Naive B cell (primary cell): ENCODE measurements around the gene NCAPD3. TPM values are rescaled to one million over a fixed set of nuclear protein-coding genes. Genes with fewer than 3 reads are reported as not detected.
"Not testable (repeated sequence)": the region's sequence is repeated elsewhere in the genome, so short reads cannot be mapped to it uniquely, and the experiment has no call there.

ENCODE experiments used
- ATAC-seq, 2 donors: fragments of 150-1000 bp; cut with Tn5 transposase; 2 replicates each; pipeline ENCODE4 v1.10.0; 2021; ENCODE audit warnings: low read depth in 2 of 2, mild to moderate bottlenecking in 2 of 2, moderate library complexity in 2 of 2
- DNase-seq: peaks from one replicate; pipeline ENCODE4 v3.0.0; 2022
- H3K27ac Mint-ChIP-seq, 6 donors: one replicate each; pipeline ENCODE4 v1.8.0; 2020 to 2022; ENCODE audit warnings: mild to moderate bottlenecking in 6 of 6, mixed read lengths in 6 of 6, moderate library complexity in 5 of 6, inconsistent platforms in 2 of 6
- H3K27me3 Mint-ChIP-seq, 3 donors: one replicate each; pipeline ENCODE4 v1.8.0; 2021 to 2022; ENCODE audit warnings: mixed read lengths in 3 of 3, mild to moderate bottlenecking in 1 of 3
- H3K36me3 Mint-ChIP-seq, 2 donors: one replicate each; pipeline ENCODE4 v1.8.0; 2020 to 2022; ENCODE audit warnings: mixed read lengths in 2 of 2, inconsistent platforms in 1 of 2, mild to moderate bottlenecking in 1 of 2
- H3K4me1 Mint-ChIP-seq, 3 donors: one replicate each; pipeline ENCODE4 v1.8.0; 2020 to 2022; ENCODE audit warnings: mixed read lengths in 3 of 3, inconsistent platforms in 1 of 3, mild to moderate bottlenecking in 1 of 3, moderate library complexity in 1 of 3
- H3K4me3 Mint-ChIP-seq, 8 donors: one replicate each; pipeline ENCODE4 v1.8.0; 2020 to 2022; ENCODE audit warnings: mild to moderate bottlenecking in 8 of 8, mixed read lengths in 8 of 8, moderate library complexity in 8 of 8, inconsistent platforms in 2 of 8
- H3K9me3 Mint-ChIP-seq, 7 donors: one replicate each; pipeline ENCODE4 v1.8.0; 2020 to 2022; ENCODE audit warnings: mixed read lengths in 7 of 7, mild to moderate bottlenecking in 5 of 7, inconsistent platforms in 2 of 7, moderate library complexity in 1 of 7
- polyA plus RNA-seq, 6 donors: library from polyadenylated mRNA; unstranded; fragments of 300-500 nt; fragmentation: Illumina TruSeq; gene quantifications; one replicate each; pipeline ENCODE4 v1.2.3, GENCODE V29; 2021; ENCODE audit warnings: low read depth in 6 of 6

The NCAPD3 gene
- polyA plus RNA-seq, 6 donors from 2014 or later: 6.2 to 13.2 (median 8.6) TPM

DNA sequence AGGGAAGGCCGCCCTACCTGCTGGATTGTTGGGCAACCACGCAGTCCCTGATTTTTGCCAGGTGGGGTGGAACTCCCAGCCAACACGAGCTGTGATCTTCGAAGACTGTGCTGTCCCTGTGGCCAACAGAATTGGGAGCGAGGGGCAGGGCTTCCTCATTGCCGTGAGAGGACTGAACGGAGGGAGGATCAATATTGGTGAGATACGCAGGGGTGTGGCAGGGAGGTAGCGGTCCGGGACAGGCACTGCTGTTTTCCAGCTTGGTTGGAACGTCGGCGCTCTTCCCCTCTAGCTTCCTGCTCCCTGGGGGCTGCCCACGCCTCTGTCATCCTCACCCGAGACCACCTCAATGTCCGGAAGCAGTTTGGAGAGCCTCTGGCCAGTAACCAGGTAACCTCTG, 37.2 kb upstream of the NCAPD3 start:
- H3K27ac Mint-ChIP-seq: no peak overlapping the region
- no peak for ATAC-seq
- peaks cover 24 to 25% of the 10 kb centered on the region in 2 donors for H3K36me3 Mint-ChIP-seq
- H3K4me3 Mint-ChIP-seq: no peak overlapping the region
- no peaks in the 10 kb centered on the region for H3K9me3 Mint-ChIP-seq
- H3K4me1 Mint-ChIP-seq: no peaks in the 10 kb centered on the region
- DNase-seq: no peak
- no peaks in the 10 kb centered on the region for H3K27me3 Mint-ChIP-seq

- DNase-seq: no peak
- no peaks in the 10 kb centered on the region for H3K27me3 Mint-ChIP-seq
- no peak for ATAC-seq
- H3K9me3 Mint-ChIP-seq: no peaks in the 10 kb centered on the region
- H3K4me3 Mint-ChIP-seq: no peak overlapping the region
- H3K36me3 Mint-ChIP-seq: peaks cover 24 to 25% of the 10 kb centered on the region in 2 donors
- H3K4me1 Mint-ChIP-seq: peaks cover 0 to 3% (median 0%) of the 10 kb centered on the region in 3 donors
- no peak overlapping the region for H3K27ac Mint-ChIP-seq
Observed at GRCh38 chr11:134260503-134260902, 36.7 kb upstream of the NCAPD3 start.

- no peak for DNase-seq
- no peak for ATAC-seq
- no peak overlapping the region for H3K4me3 Mint-ChIP-seq
- H3K27ac Mint-ChIP-seq: no peak overlapping the region
- no peaks in the 10 kb centered on the region for H3K27me3 Mint-ChIP-seq
- H3K36me3 Mint-ChIP-seq: peaks cover 22 to 24% of the 10 kb centered on the region in 2 donors
- no peaks in the 10 kb centered on the region for H3K9me3 Mint-ChIP-seq
- peaks cover 3 to 13% (median 4%) of the 10 kb centered on the region in 3 donors for H3K4me1 Mint-ChIP-seq
Observed at GRCh38 chr11:134258577-134258976, 34.8 kb upstream of the NCAPD3 start.

- H3K27me3 Mint-ChIP-seq: no peaks in the 10 kb centered on the region
- peaks cover 20 to 24% of the 10 kb centered on the region in 2 donors for H3K36me3 Mint-ChIP-seq
- H3K4me3 Mint-ChIP-seq: no peak overlapping the region
- peaks cover 11 to 19% (median 14%) of the 10 kb centered on the region in 3 donors for H3K4me1 Mint-ChIP-seq
- no peaks in the 10 kb centered on the region for H3K9me3 Mint-ChIP-seq
- H3K27ac Mint-ChIP-seq: no peak overlapping the region
- DNase-seq: no peak
- ATAC-seq: no peak
Observed at GRCh38 chr11:134257101-134257500, 33.3 kb upstream of the NCAPD3 start.

- peak overlapping the region in 4 of 8 donors; percentile 62 to 99 (median 80) for H3K4me3 Mint-ChIP-seq
- not testable (repeated sequence) for H3K9me3 Mint-ChIP-seq, DNase-seq, ATAC-seq, H3K27me3 Mint-ChIP-seq, H3K27ac Mint-ChIP-seq
- peaks cover 13 to 20% (median 14%) of the 10 kb centered on the region in 3 donors for H3K4me1 Mint-ChIP-seq
- peaks cover 13 to 17% of the 10 kb centered on the region in 2 donors for H3K36me3 Mint-ChIP-seq
Observed at GRCh38 chr11:134255184-134255561, 31.4 kb upstream of the NCAPD3 start.

DNA sequence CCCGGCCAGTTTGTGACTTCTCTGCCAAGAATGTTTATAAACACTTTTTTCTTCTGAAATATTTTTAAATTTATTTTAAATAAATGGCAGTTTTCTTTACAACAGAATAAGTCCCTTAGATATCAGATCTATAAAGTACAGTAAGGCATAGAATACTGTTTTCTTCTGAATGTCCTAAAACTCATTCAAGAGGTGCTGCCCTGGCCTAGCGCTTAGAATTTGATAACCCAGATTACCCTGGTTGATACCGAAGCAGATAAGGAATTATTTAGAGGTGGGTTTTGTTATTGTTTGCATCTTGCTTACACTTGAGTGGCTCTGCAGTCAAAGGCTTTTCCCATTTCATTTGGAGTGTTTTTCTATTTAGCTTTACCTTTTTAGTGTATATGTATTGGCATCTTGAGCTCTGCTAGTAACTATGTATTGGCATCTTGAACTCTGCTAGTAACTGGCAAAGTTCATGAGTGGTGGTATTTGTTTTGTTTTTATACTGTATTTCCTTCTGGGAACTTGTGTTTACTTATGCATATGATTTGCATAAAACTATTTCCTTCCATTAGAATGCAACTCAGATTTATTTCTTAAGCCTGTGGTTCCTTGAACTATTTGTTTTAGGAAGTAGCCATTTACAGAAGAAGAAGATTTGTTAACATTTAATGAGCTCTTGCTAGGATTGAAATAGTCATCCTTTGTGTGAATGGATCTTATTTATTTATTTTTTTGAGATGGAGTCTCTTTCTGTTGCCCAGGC, 30.8 kb upstream of the NCAPD3 start:
- peaks cover 13 to 20% (median 14%) of the 10 kb centered on the region in 3 donors for H3K4me1 Mint-ChIP-seq
- no peaks in the 10 kb centered on the region for H3K27me3 Mint-ChIP-seq
- ATAC-seq: no peak
- DNase-seq: no peak
- peaks cover 13 to 16% of the 10 kb centered on the region in 2 donors for H3K36me3 Mint-ChIP-seq
- peak overlapping the region in 7 of 8 donors; percentile 56 to 99 (median 96) for H3K4me3 Mint-ChIP-seq
- H3K9me3 Mint-ChIP-seq: no peaks in the 10 kb centered on the region
- H3K27ac Mint-ChIP-seq: peak overlapping the region in 2 of 6 donors; percentile 47 to 65

GRCh38 chr11:134253188-134253993, 29.6 kb upstream of the NCAPD3 start, which contains the start of the genes ACAD8 and THYN1:
TSS of gene ACAD8 (plus strand) at chr11:134253568. CDS start at chr11:134253601, 33 bp downstream.
TSS of gene THYN1 (minus strand) at chr11:134253352. CDS start at chr11:134252882, 470 bp downstream.
- DNase-seq (peak; percentile 95), ATAC-seq (peak; percentile 99)
- Mint-ChIP-seq H3K27me3 (no peaks in the 10 kb centered on the region), H3K36me3 (peaks cover 7 to 15% of the 10 kb centered on the region in 2 donors), H3K4me1 (peaks cover 13 to 20% (median 14%) of the 10 kb centered on the region in 3 donors), H3K27ac (peak within 1 kb of the TSS in 5 of 6 donors; percentile 8 to 89 (median 78)), H3K9me3 (no peaks in the 10 kb centered on the region), H3K4me3 (peak within 1 kb of the TSS; percentile 94 to 99 (median 96))

DNA sequence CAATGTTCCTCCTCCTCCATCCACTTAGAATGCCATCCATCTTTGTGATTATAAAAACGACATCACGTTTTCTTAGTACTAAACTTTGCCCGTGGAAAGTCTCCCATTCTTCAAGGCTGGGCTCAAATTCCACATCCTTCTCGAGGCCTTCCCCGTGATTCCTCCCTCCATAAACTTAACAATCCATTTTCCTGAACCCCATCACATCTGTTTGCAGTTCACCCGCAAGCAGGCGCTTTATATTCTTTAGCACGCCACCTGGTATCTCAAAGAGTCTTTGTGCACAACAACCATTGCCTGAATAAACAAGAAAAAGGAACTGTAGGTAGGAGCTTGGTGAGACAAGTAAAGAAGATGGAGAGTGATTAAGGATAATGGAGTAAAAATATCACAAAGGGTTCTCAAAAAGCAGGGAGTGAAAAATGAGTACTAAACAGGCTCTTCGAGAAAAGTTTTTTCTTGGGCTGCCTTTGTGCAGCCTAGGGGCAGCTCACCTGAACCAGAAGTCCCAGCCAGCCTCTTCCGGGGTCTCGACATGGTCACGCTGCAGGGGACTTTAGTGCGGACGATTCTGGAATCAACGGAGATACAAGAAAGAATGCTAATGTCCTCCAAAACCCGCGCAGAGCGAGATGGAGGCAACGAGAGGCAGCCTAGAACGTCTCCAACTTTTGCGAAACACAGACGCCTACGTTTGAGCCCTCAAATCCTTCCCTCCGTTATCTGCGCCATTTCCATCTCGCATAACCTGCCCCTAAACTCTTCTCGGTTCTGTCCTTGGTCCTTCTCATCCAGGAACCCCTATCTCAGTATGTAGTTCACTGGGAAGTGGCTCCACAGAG, 28.8 kb upstream of the NCAPD3 start:
- ATAC-seq: peak; percentile 3 to 8
- no peak for DNase-seq
- peak overlapping the region in 5 of 6 donors; percentile 8 to 89 (median 78) for H3K27ac Mint-ChIP-seq
- H3K4me1 Mint-ChIP-seq: peaks cover 13 to 20% (median 14%) of the 10 kb centered on the region in 3 donors
- H3K36me3 Mint-ChIP-seq: peaks cover 12 to 18% of the 10 kb centered on the region in 2 donors
- peak overlapping the region; percentile 94 to 99 (median 96) for H3K4me3 Mint-ChIP-seq
- H3K27me3 Mint-ChIP-seq: no peaks in the 10 kb centered on the region
- no peaks in the 10 kb centered on the region for H3K9me3 Mint-ChIP-seq

GRCh38 chr11:134250675-134251074, 26.9 kb upstream of the NCAPD3 start:
- Mint-ChIP-seq H3K4me1 (peaks cover 11 to 20% (median 14%) of the 10 kb centered on the region in 3 donors), H3K27me3 (no peaks in the 10 kb centered on the region), H3K4me3 (no peak overlapping the region), H3K9me3 (no peaks in the 10 kb centered on the region), H3K27ac (no peak overlapping the region), H3K36me3 (peaks cover 23 to 31% of the 10 kb centered on the region in 2 donors)
- no peak for ATAC-seq
- no peak for DNase-seq

GRCh38 chr11:134250246-134250645, 26.5 kb upstream of the NCAPD3 start:
- Mint-ChIP-seq H3K36me3 (peaks cover 23 to 31% of the 10 kb centered on the region in 2 donors), H3K27ac (no peak overlapping the region), H3K4me3 (no peak overlapping the region), H3K4me1 (peaks cover 11 to 20% (median 14%) of the 10 kb centered on the region in 3 donors), H3K9me3 (no peaks in the 10 kb centered on the region), H3K27me3 (no peaks in the 10 kb centered on the region)
- no peak for ATAC-seq
- DNase-seq: no peak

DNA sequence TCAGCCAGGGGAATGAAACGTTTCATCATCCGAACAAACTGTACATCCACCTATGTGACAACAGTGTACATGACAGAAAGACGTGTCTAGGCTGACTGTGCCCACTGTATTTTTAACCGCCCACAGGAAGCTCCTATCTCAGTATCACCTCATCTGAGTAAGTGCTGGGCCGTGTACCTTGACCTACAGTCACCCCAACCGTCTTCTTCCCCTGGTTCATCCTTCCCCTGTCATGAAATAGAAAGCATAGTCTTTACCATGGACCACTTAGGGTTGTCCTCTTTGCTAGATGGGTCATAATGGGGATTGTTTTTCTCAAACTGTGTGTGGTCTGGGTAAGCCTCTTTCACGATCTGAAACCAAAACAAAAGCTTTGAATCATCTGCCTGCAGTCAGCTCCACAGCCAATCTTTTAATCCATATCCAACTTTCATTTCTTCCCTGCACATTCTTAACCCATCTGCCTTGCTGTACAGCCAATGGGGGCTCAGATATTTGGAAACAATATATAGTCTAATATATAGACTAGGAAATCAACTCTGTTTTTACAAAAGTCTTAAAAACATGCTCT, 25.2 kb upstream of the NCAPD3 start:
- H3K4me3 Mint-ChIP-seq: peak overlapping the region in 2 of 8 donors; percentile 2 to 56
- no peaks in the 10 kb centered on the region for H3K27me3 Mint-ChIP-seq
- no peaks in the 10 kb centered on the region for H3K9me3 Mint-ChIP-seq
- ATAC-seq: no peak
- peaks cover 11 to 16% (median 15%) of the 10 kb centered on the region in 3 donors for H3K4me1 Mint-ChIP-seq
- DNase-seq: no peak
- peaks cover 23 to 31% of the 10 kb centered on the region in 2 donors for H3K36me3 Mint-ChIP-seq
- no peak overlapping the region for H3K27ac Mint-ChIP-seq

GRCh38 chr11:134246678-134247077, 22.9 kb upstream of the NCAPD3 start:
- Mint-ChIP-seq H3K9me3 (no peaks in the 10 kb centered on the region), H3K27me3 (no peaks in the 10 kb centered on the region), H3K4me3 (peak overlapping the region in 1 of 8 donors; percentile 6), H3K4me1 (peaks cover 0 to 6% (median 4%) of the 10 kb centered on the region in 3 donors), H3K27ac (no peak overlapping the region), H3K36me3 (peaks cover 23 to 31% of the 10 kb centered on the region in 2 donors)
- DNase-seq: no peak
- ATAC-seq: no peak
